Measurements from ENCODE around the gene SLC6A8. TPM values are rescaled to one million over a fixed set of nuclear protein-coding genes. Genes with fewer than 3 reads are reported as not detected.

Gene SLC6A8
- total RNA-seq, 1 donor from 2014 or later: 108 TPM

GRCh38 chrX:153685156-153685536 lies 2.6 kb upstream of the SLC6A8 start:
- TF ChIP-seq CTCF (IDR thresholded peaks at IDR 0.05; ENCODE audit: partially characterized antibody, unreplicated experiment): no peak
- no peak overlapping the region for H3K27ac Mint-ChIP-seq (ENCODE audit: unreplicated experiment)
- H3K9me3 Mint-ChIP-seq (ENCODE audit: unreplicated experiment): no peaks in the 10 kb centered on the region
- no peak for DNase-seq
- no peaks in the 10 kb centered on the region for H3K36me3 Mint-ChIP-seq (ENCODE audit: unreplicated experiment)
- no peaks in the 10 kb centered on the region for H3K27me3 Mint-ChIP-seq (ENCODE audit: unreplicated experiment)
- no peak overlapping the region for H3K4me3 Mint-ChIP-seq (ENCODE audit: unreplicated experiment)
- peaks cover 2% of the 10 kb centered on the region for H3K4me1 Mint-ChIP-seq (ENCODE audit: low read depth, unreplicated experiment)

GRCh38 chrX:153685751-153686696 lies 1.7 kb upstream of the SLC6A8 start:
- peaks cover 2% of the 10 kb centered on the region for H3K4me1 Mint-ChIP-seq (ENCODE audit: low read depth, unreplicated experiment)
- H3K36me3 Mint-ChIP-seq (ENCODE audit: unreplicated experiment): no peaks in the 10 kb centered on the region
- TF ChIP-seq CTCF (IDR thresholded peaks at IDR 0.05; ENCODE audit: partially characterized antibody, unreplicated experiment): no peak
- no peaks in the 10 kb centered on the region for H3K9me3 Mint-ChIP-seq (ENCODE audit: unreplicated experiment)
- peak overlapping the region; percentile 76 for H3K27ac Mint-ChIP-seq (ENCODE audit: unreplicated experiment)
- H3K4me3 Mint-ChIP-seq (ENCODE audit: unreplicated experiment): peak overlapping the region; percentile 55
- H3K27me3 Mint-ChIP-seq (ENCODE audit: unreplicated experiment): no peaks in the 10 kb centered on the region
- DNase-seq: no peak

GRCh38 chrX:153686711-153687110 lies 1.0 kb upstream of the SLC6A8 start:
- Mint-ChIP-seq H3K27me3 (ENCODE audit: unreplicated experiment) (no peaks in the 10 kb centered on the region), H3K9me3 (ENCODE audit: unreplicated experiment) (no peaks in the 10 kb centered on the region), H3K4me1 (ENCODE audit: low read depth, unreplicated experiment) (peaks cover 2% of the 10 kb centered on the region), H3K27ac (ENCODE audit: unreplicated experiment) (peak overlapping the region; percentile 76), H3K4me3 (ENCODE audit: unreplicated experiment) (peak overlapping the region; percentile 55), H3K36me3 (ENCODE audit: unreplicated experiment) (no peaks in the 10 kb centered on the region)
- DNase-seq: no peak
- no peak for TF ChIP-seq CTCF (IDR thresholded peaks at IDR 0.05; ENCODE audit: partially characterized antibody, unreplicated experiment)

- H3K4me3 Mint-ChIP-seq (ENCODE audit: unreplicated experiment): no peak overlapping the region
- TF ChIP-seq CTCF (IDR thresholded peaks at IDR 0.05; ENCODE audit: partially characterized antibody, unreplicated experiment): no peak
- no peaks in the 10 kb centered on the region for H3K36me3 Mint-ChIP-seq (ENCODE audit: unreplicated experiment)
- H3K27ac Mint-ChIP-seq (ENCODE audit: unreplicated experiment): no peak overlapping the region
- H3K4me1 Mint-ChIP-seq (ENCODE audit: low read depth, unreplicated experiment): peaks cover 2% of the 10 kb centered on the region
- DNase-seq: no peak
- H3K9me3 Mint-ChIP-seq (ENCODE audit: unreplicated experiment): no peaks in the 10 kb centered on the region
- H3K27me3 Mint-ChIP-seq (ENCODE audit: unreplicated experiment): no peaks in the 10 kb centered on the region
These were observed 345 bp downstream of the SLC6A8 start for GRCh38 chrX:153688071-153688470.

GRCh38 chrX:153688506-153688905 lies 780 bp downstream of the SLC6A8 start:
- Mint-ChIP-seq H3K36me3 (ENCODE audit: unreplicated experiment) (no peaks in the 10 kb centered on the region), H3K4me1 (ENCODE audit: low read depth, unreplicated experiment) (peaks cover 2% of the 10 kb centered on the region), H3K9me3 (ENCODE audit: unreplicated experiment) (no peaks in the 10 kb centered on the region), H3K4me3 (ENCODE audit: unreplicated experiment) (no peak overlapping the region), H3K27ac (ENCODE audit: unreplicated experiment) (no peak overlapping the region), H3K27me3 (ENCODE audit: unreplicated experiment) (no peaks in the 10 kb centered on the region)
- TF ChIP-seq CTCF (IDR thresholded peaks at IDR 0.05; ENCODE audit: partially characterized antibody, unreplicated experiment): no peak
- DNase-seq: no peak

All from glutamatergic neuron (in vitro differentiated cells).